WTC11 (cell line): ENCODE results near the gene ISG20L2. TPM values are rescaled to one million over a fixed set of nuclear protein-coding genes. Genes with fewer than 3 reads are reported as not detected.

ENCODE experiments used
- ATAC-seq: fragments of 200-7000 bp; cut with Tn5 transposase; 2 replicates; pipeline ENCODE4 v1.10.0; 2021; ENCODE audit warnings: mild to moderate bottlenecking, moderate library complexity
- CTCF ChIA-PET: fragments of 300-600 bp; sonication (Branson Sonifier 250); formaldehyde crosslinking; loops from one replicate; lab custom pipeline; 2021; ENCODE audit warnings: antibody characterized with exemption; lab: Charles Lee
- POLR2A ChIA-PET: fragments of 350-600 bp; sonication (Branson Sonifier 250); formaldehyde crosslinking; loops from one replicate; lab custom pipeline; 2021; ENCODE audit warnings: antibody characterized with exemption; lab: Charles Lee
- DNase-seq: peaks from one replicate; pipeline ENCODE4 v3.0.0; 2021; ENCODE audit warnings: low spot score
- H3K27ac Mint-ChIP-seq: 2 replicates; pipeline ENCODE4 v1.8.0; 2021; ENCODE audit warnings: mixed read lengths
- H3K27me3 Mint-ChIP-seq: 2 replicates; pipeline ENCODE4 v1.8.0; 2021; ENCODE audit warnings: low read depth, mild to moderate bottlenecking, moderate library complexity, mixed read lengths
- H3K36me3 Mint-ChIP-seq: 2 replicates; pipeline ENCODE4 v1.8.0; 2021; ENCODE audit warnings: mixed read lengths
- H3K4me1 Mint-ChIP-seq: 2 replicates; pipeline ENCODE4 v1.8.0; 2022; ENCODE audit warnings: mixed read lengths
- H3K4me3 Mint-ChIP-seq: 2 replicates; pipeline ENCODE4 v1.8.0; 2021; ENCODE audit warnings: mild to moderate bottlenecking, moderate library complexity, mixed read lengths
- H3K9me3 Mint-ChIP-seq: 2 replicates; pipeline ENCODE4 v1.8.0; 2021; ENCODE audit warnings: mixed read lengths
- ATF6 ChIP-seq: sonication (generic); formaldehyde crosslinking; IDR thresholded peaks from 2 replicates; pipeline ENCODE4 v1.8.1; 2023; ENCODE audit warnings: mild to moderate bottlenecking, missing genetic modification reagents
- CBFB ChIP-seq: sonication (generic); formaldehyde crosslinking; IDR thresholded peaks from 2 replicates; pipeline ENCODE4 v1.8.1; 2022; ENCODE audit warnings: mild to moderate bottlenecking, low read depth, missing genetic modification reagents
- E2F1 ChIP-seq: sonication (generic); formaldehyde crosslinking; IDR thresholded peaks from 2 replicates; pipeline ENCODE4 v1.8.0; 2022; ENCODE audit warnings: mild to moderate bottlenecking, missing genetic modification reagents
- EMX1 ChIP-seq: fragments of 250-450 bp; sonication (Bioruptor Pico); IDR thresholded peaks from 2 replicates; pipeline ENCODE4 v1.8.0; 2021; ENCODE audit warnings: mild to moderate bottlenecking
- ERG ChIP-seq: fragments of 250-450 bp; sonication (Bioruptor Pico); IDR thresholded peaks from 2 replicates; pipeline ENCODE4 v1.8.0; 2021; ENCODE audit warnings: mild to moderate bottlenecking
- ESRRA ChIP-seq: sonication (generic); formaldehyde crosslinking; IDR thresholded peaks from 2 replicates; pipeline ENCODE4 v1.8.1; 2022; ENCODE audit warnings: mild to moderate bottlenecking, missing genetic modification reagents, borderline replicate concordance
- ETV6 ChIP-seq: sonication (generic); formaldehyde crosslinking; IDR thresholded peaks from 2 replicates; pipeline ENCODE4 v1.8.1; 2022; ENCODE audit warnings: mild to moderate bottlenecking, missing genetic modification reagents
- FOXJ3 ChIP-seq: sonication (generic); formaldehyde crosslinking; IDR thresholded peaks from 2 replicates; pipeline ENCODE4 v1.9.0; 2021; ENCODE audit warnings: missing genetic modification reagents, mild to moderate bottlenecking, borderline replicate concordance
- FOXP1 ChIP-seq: sonication (generic); formaldehyde crosslinking; IDR thresholded peaks from 2 replicates; pipeline ENCODE4 v1.8.0; 2022; ENCODE audit warnings: missing genetic modification reagents, mild to moderate bottlenecking, moderate library complexity, borderline replicate concordance
- GABPB1 ChIP-seq: sonication (generic); formaldehyde crosslinking; IDR thresholded peaks from 2 replicates; pipeline ENCODE4 v1.8.1; 2023; ENCODE audit warnings: mild to moderate bottlenecking, missing genetic modification reagents
- GRHL2 ChIP-seq: fragments of 250-450 bp; sonication (Bioruptor Pico); IDR thresholded peaks from 2 replicates; pipeline ENCODE4 v1.8.0; 2022; ENCODE audit warnings: mild to moderate bottlenecking, moderate library complexity; ENCODE audit not compliant: insufficient replicate concordance, severe bottlenecking
- NR2C2 ChIP-seq: sonication (generic); formaldehyde crosslinking; IDR thresholded peaks from 2 replicates; pipeline ENCODE4 v1.8.0; 2022; ENCODE audit warnings: mild to moderate bottlenecking, missing genetic modification reagents
- PRRX2 ChIP-seq: fragments of 250-450 bp; sonication (Bioruptor Pico); IDR thresholded peaks from 2 replicates; pipeline ENCODE4 v1.8.0; 2021; ENCODE audit warnings: mild to moderate bottlenecking
- SMAD4 ChIP-seq: sonication (generic); formaldehyde crosslinking; IDR thresholded peaks from 2 replicates; pipeline ENCODE4 v1.8.0; 2022; ENCODE audit warnings: mild to moderate bottlenecking, missing genetic modification reagents
- SOX15 ChIP-seq: fragments of 250-450 bp; sonication (Bioruptor Pico); IDR thresholded peaks from 2 replicates; pipeline ENCODE4 v1.9.0; 2021; ENCODE audit warnings: mild to moderate bottlenecking
- SP1 ChIP-seq: sonication (generic); formaldehyde crosslinking; conservative IDR thresholded peaks from 2 replicates; pipeline ENCODE4 v1.8.1; 2022; ENCODE audit warnings: missing genetic modification reagents
- TCF7 ChIP-seq: sonication (generic); formaldehyde crosslinking; IDR thresholded peaks from 2 replicates; pipeline ENCODE4 v1.8.0; 2022; ENCODE audit warnings: mild to moderate bottlenecking, low read depth, missing genetic modification reagents, moderate library complexity
- TEAD1 ChIP-seq: sonication (generic); formaldehyde crosslinking; IDR thresholded peaks from 2 replicates; pipeline ENCODE4 v1.8.0; 2022; ENCODE audit warnings: mild to moderate bottlenecking, missing genetic modification reagents
- TEAD4 ChIP-seq: sonication (generic); formaldehyde crosslinking; IDR thresholded peaks from 2 replicates; pipeline ENCODE4 v1.8.0; 2022; ENCODE audit warnings: mild to moderate bottlenecking, missing genetic modification reagents
- USF1 ChIP-seq: sonication (generic); formaldehyde crosslinking; IDR thresholded peaks from 2 replicates; pipeline ENCODE4 v1.8.0; 2022; ENCODE audit warnings: mild to moderate bottlenecking, missing genetic modification reagents
- ZBTB21 ChIP-seq: sonication (generic); formaldehyde crosslinking; IDR thresholded peaks from 2 replicates; pipeline ENCODE4 v1.8.1; 2023; ENCODE audit warnings: mild to moderate bottlenecking, missing genetic modification reagents, borderline replicate concordance
- ZBTB43 ChIP-seq: sonication (generic); formaldehyde crosslinking; IDR thresholded peaks from 2 replicates; pipeline ENCODE4 v1.8.1; 2023; ENCODE audit warnings: mild to moderate bottlenecking, missing genetic modification reagents
- ZNF121 ChIP-seq: sonication (generic); formaldehyde crosslinking; IDR thresholded peaks from 2 replicates; pipeline ENCODE4 v1.8.0; 2023; ENCODE audit warnings: missing genetic modification reagents
- ZNF138 ChIP-seq: sonication (generic); formaldehyde crosslinking; conservative IDR thresholded peaks from 2 replicates; pipeline ENCODE4 v1.8.1; 2022; ENCODE audit warnings: mild to moderate bottlenecking, moderate library complexity, missing genetic modification reagents
- ZNF232 ChIP-seq: sonication (generic); formaldehyde crosslinking; IDR thresholded peaks from 2 replicates; pipeline ENCODE4 v1.8.0; 2022; ENCODE audit warnings: mild to moderate bottlenecking, missing genetic modification reagents
- ZNF396 ChIP-seq: fragments of 250-450 bp; sonication (Bioruptor Pico); IDR thresholded peaks from 2 replicates; pipeline ENCODE4 v1.8.0; 2021; ENCODE audit warnings: mild to moderate bottlenecking, moderate library complexity, borderline replicate concordance
- ZNF423 ChIP-seq: fragments of 250-450 bp; sonication (Bioruptor Pico); IDR thresholded peaks from 2 replicates; pipeline ENCODE4 v2.1.2; 2022; ENCODE audit warnings: mild to moderate bottlenecking, moderate library complexity
- total RNA-seq: library from RNA; stranded (reverse); gene quantifications from 3 replicates; pipeline ENCODE4 v1.2.3, GENCODE V29; 2021
- TF ChIP-seq, protein P1 (sequence below): sonication (generic); formaldehyde crosslinking; IDR thresholded peaks from 2 replicates; pipeline ENCODE4 v1.8.1; 2023; ENCODE audit warnings: mild to moderate bottlenecking, missing genetic modification reagents, moderate library complexity
- TF ChIP-seq, protein P2 (sequence below): fragments of 250-450 bp; sonication (Bioruptor Pico); IDR thresholded peaks from 2 replicates; pipeline ENCODE4 v1.9.0; 2021; ENCODE audit warnings: mild to moderate bottlenecking

Gene ISG20L2
- total RNA-seq, 1 experiment from 2014 or later, result 43.8 TPM

- H3K27ac Mint-ChIP-seq, result peak overlapping the region; percentile 100
- ChIA-PET POLR2A (interaction anchor here (0.7 to 1.7 kb wide), 4 partner anchors 19 to 36 kb away, joined by 3 to 5 read pairs (median 4); partner anchors contain the start of genes ISG20L2, METTL25B and PRCC), CTCF (interaction anchor here (0.5 to 4.8 kb wide), 12 partner anchors 12 to 114 kb away, joined by 3 to 27 read pairs (median 4); partner anchors contain the start of genes CRABP2, ISG20L2, METTL25B and NTRK1)
- no peaks in the 10 kb centered on the region for H3K9me3 Mint-ChIP-seq
- peaks cover 24% of the 10 kb centered on the region for H3K36me3 Mint-ChIP-seq
- peak; percentile 95 for DNase-seq
- no peaks in the 10 kb centered on the region; the same call in 1 of the 2 replicates for H3K27me3 Mint-ChIP-seq
- peaks cover 54% of the 10 kb centered on the region for H3K4me1 Mint-ChIP-seq
- peak overlapping the region; percentile 94 for H3K4me3 Mint-ChIP-seq
- peak; percentile 66 for ATAC-seq
- TF ChIP-seq ZNF423 (peak; percentile 97), TEAD1 (CRISPR knock-in tag) (peak; percentile 55; the same call in 1 of the 2 replicates), ZBTB43 (CRISPR knock-in tag) (no peak), E2F1 (CRISPR knock-in tag) (no peak), ESRRA (no peak), ZBTB21 (no peak), ZNF138 (CRISPR knock-in tag) (no peak), SOX15 (CRISPR knock-in tag) (no peak), ERG (no peak), TCF7 (CRISPR knock-in tag) (no peak), GABPB1 (CRISPR knock-in tag) (no peak), SP1 (no peak), ZNF121 (CRISPR knock-in tag) (peak; percentile 88), NR2C2 (CRISPR knock-in tag) (no peak), EMX1 (CRISPR knock-in tag) (no peak), USF1 (no peak), FOXP1 (CRISPR knock-in tag) (no peak), ZNF396 (CRISPR knock-in tag) (no peak), CBFB (CRISPR knock-in tag) (no peak), ZNF232 (CRISPR knock-in tag) (no peak), ETV6 (CRISPR knock-in tag) (peak; percentile 2; the same call in 1 of the 2 replicates), SMAD4 (no peak), ATF6 (no peak), GRHL2 (CRISPR knock-in tag) (no peak), TEAD4 (no peak), PRRX2 (CRISPR knock-in tag) (no peak), FOXJ3 (CRISPR knock-in tag) (no peak)
- TF ChIP-seq, protein P1, sequence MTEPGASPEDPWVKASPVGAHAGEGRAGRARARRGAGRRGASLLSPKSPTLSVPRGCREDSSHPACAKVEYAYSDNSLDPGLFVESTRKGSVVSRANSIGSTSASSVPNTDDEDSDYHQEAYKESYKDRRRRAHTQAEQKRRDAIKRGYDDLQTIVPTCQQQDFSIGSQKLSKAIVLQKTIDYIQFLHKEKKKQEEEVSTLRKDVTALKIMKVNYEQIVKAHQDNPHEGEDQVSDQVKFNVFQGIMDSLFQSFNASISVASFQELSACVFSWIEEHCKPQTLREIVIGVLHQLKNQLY (CRISPR knock-in tag), result no peak
- TF ChIP-seq, protein P2, sequence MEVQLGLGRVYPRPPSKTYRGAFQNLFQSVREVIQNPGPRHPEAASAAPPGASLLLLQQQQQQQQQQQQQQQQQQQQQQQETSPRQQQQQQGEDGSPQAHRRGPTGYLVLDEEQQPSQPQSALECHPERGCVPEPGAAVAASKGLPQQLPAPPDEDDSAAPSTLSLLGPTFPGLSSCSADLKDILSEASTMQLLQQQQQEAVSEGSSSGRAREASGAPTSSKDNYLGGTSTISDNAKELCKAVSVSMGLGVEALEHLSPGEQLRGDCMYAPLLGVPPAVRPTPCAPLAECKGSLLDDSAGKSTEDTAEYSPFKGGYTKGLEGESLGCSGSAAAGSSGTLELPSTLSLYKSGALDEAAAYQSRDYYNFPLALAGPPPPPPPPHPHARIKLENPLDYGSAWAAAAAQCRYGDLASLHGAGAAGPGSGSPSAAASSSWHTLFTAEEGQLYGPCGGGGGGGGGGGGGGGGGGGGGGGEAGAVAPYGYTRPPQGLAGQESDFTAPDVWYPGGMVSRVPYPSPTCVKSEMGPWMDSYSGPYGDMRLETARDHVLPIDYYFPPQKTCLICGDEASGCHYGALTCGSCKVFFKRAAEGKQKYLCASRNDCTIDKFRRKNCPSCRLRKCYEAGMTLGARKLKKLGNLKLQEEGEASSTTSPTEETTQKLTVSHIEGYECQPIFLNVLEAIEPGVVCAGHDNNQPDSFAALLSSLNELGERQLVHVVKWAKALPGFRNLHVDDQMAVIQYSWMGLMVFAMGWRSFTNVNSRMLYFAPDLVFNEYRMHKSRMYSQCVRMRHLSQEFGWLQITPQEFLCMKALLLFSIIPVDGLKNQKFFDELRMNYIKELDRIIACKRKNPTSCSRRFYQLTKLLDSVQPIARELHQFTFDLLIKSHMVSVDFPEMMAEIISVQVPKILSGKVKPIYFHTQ (CRISPR knock-in tag), result no peak
Observed at GRCh38 chr1:156746728-156747631, 18.4 kb upstream of the ISG20L2 start.
